Adrenal gland (tissue), 5 donors: Measurements from ENCODE around the gene AMN.

Source experiments
- CTCF ChIP-seq, 6 experiments: fragments of 450-650 bp in 4 of 6; fragments of 200-600 bp in 2 of 6; sonication (generic) in 1 of 6; IDR thresholded peaks; 1 replicate in 5 of 6; 2 replicates in 1 of 6; pipeline versions ENCODE4 v1.5.1 to v1.8.0; 2016 to 2021; ENCODE audit warnings: antibody characterized with exemption in 6 of 6, mild to moderate bottlenecking in 2 of 6, moderate library complexity in 1 of 6
- POLR2A ChIP-seq, 2 donors: fragments of 450-650 bp; IDR thresholded peaks; one replicate each; pipeline ENCODE4 v1.6.1; 2017; ENCODE audit warnings: antibody characterized with exemption in 2 of 2, mild to moderate bottlenecking in 2 of 2, moderate library complexity in 1 of 2
- donor health status: DM: no; HTN: no; CAD: no.

- TF ChIP-seq CTCF (IDR thresholded peaks at IDR 0.05) (no peak), POLR2A (IDR thresholded peaks at IDR 0.05) (no peak)
These were observed 30.6 kb downstream of the AMN start for GRCh38 chr14:102953100-102953499.
